ENCODE measurements around the gene ZNF530.

ZNF530 gene

DNA sequence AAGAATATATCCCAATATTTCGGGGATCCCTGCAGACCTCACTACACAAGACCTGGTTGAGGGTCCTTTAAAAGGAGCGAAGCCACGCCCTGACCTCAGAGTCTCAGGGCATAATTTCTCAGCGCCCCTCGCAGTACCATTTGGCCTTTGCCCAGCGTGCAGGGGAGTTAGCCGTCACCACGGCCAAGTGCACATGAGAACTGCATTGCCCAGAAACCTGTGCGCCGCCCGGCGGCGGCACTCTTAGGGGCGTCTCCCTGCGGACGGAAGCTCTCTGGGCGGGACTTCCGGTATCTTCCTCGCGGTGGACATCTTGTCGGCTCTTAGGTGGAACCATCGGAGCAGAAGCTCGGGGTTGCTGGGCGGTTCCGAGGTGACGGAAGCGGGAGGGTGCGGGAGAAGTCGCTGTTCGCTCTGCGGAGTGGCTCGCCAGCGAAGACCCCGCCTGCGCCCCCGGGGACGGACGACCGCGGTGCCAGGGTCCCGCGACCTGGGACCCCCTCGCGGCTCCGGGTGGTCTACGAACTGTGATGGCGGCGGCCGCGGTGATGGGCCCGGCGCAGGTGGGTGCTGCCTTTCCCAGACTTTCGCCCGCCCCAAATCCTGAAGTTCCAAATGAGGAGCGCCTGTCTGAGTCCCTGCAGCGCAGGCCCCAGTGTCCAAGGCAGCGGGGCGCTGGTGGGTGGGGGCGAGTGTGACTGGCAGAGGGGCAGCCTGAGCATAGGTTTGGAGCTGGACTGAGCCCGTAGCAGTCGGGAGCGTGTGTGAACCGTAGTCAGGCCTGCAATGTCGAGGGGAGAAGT lies 14.5 kb downstream of the ZNF530 start, which contains the start of gene ZNF134:
Gene ZNF134 (plus strand): TSS at position 302 of the 803 bp plus-strand sequence. CDS start 5,227 bp downstream, outside the sequence.
- DNase-seq (ENCODE audit: low read depth) = peak; percentile 80

DNA sequence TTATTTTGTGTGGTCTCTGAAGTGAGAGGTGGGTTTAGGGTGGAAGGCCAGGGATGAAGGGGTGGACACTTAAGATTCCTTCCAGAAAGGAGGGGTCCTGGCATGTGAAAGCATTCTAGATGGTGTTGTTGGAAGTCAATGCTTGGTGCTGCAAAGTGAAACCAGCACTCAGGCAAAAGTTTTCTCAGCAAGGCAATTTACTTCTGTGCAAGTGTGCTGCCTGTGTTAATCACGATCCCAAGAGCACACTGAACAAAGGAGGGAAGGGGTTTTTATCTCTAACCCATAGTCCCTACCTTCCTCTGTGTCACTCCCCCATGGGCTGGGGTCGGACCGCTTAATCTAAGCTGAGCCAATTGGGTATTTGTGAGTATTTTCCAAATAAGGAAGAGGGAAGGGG lies 15.7 kb downstream of the ZNF530 start:
- no peak for DNase-seq (ENCODE audit: low read depth)

DNA sequence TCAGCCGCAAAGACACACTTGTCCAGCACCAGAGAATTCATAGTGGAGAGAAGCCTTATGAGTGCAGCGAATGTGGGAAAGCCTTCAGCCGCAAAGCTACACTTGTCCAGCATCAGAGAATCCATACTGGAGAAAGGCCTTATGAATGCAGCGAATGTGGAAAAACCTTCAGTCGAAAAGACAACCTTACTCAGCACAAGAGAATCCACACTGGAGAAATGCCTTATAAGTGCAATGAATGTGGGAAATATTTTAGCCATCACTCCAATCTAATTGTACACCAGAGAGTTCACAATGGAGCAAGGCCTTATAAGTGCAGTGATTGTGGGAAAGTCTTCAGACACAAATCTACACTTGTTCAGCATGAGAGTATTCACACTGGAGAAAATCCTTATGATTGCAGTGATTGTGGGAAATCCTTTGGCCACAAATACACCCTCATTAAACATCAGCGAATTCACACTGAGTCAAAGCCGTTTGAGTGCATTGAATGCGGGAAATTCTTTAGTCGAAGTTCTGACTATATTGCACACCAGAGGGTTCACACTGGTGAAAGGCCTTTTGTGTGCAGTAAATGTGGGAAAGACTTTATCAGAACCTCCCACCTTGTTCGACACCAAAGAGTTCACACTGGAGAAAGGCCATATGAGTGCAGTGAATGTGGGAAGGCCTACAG lies 21.1 kb downstream of the ZNF530 start:
- no peak for DNase-seq (ENCODE audit: low read depth)

DNA sequence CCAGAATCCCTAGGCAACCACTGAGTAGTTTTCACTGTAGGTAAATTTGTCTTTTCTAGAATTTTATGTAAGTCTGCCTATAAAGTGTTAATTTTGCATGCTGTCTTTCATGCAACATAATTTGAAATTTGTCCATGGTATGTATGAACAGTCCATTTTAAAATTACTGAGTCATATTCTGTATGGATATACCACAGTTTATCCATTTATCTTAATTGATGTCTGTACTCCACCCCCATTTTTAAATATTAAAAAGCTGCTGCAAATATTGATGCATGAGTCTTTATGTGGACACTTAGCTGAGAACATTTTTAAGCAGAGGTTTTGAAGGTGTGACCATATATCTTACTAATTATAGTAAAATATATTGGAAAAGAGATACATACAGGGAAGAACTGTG lies 23.4 kb downstream of the ZNF530 start:
- no peak for DNase-seq (ENCODE audit: low read depth)

DNA sequence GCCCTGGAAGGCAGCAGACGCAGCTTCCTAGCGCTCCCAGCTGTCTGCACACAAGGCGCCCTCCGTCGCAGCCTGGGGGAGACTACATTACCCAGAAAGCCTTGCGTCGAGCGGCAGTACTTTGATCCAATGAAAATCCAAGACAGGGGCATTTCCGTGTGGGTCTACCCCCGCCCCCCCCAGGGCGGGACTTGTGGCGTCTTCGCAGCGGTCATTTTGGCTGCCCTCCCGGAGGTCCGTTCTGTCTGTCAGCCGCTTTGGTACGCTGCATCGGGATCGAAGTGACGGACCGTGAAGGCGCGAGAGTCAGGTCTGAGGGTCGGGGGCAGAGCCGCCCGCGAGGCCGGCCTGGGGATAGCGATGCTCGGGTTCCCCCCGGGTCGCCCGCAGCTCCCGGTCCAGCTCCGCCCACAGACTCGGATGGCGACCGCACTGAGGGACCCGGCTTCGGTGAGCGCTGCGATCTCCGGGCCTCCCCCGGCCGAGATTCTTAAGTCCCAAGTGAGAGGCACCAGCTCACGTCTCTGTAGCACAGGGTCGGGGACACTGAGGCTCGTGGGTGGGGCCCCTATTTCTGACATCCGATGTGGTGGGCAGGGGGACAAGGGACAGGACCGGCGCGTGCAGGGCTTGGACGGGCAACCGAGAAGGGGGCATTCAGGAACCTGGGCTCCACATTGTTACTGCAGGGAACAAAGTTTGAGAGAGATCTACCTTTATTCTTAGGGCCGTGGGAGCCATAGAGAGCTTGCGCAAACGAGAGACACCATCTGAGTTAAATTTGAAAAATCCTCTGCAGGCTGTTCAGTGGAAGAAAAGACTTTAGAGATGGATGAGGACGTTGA lies 33.5 kb downstream of the ZNF530 start, which contains the start of gene ZNF211:
Gene ZNF211 (plus strand): TSS at position 182 of the 845 bp plus-strand sequence. CDS start 179 bp downstream, at position 361.
- DNase-seq (ENCODE audit: low read depth) = peak; percentile 79

DNA sequence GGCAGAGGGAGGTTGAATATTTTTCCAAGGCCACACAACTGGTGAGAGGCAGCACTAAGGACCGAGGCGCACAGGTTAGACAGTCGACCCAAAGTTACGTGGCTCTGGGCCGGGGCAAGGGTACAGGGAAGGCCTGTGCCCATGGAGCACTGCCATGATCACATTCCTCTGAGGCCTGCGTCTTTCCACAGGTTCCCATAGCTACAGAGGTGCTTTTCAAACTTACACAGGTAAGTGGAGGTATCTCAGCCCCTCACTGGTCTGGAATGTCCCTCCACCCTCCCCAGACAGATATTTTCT lies 34.1 kb downstream of the ZNF530 start:
- DNase-seq (ENCODE audit: low read depth) = no peak

DNA sequence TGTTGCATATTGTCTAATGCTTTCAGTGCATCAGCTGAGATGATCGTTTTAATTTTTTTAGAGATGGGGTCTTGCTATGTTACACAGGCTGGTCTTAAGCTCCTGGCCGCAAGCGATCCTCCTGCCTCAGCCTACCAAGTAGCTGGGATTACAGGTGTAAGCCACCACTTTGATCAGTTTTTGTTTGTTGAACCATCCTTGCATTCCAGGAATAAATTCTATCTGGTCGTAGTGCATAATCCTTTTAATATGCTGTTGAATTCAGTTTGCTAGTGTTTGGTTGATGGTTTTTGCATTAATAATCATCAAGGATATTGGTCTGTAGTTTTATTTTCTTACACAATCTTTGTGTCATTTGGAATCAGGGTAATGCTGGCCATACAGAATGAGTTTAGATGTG lies 37.7 kb downstream of the ZNF530 start:
- DNase-seq (ENCODE audit: low read depth) = no peak

DNA sequence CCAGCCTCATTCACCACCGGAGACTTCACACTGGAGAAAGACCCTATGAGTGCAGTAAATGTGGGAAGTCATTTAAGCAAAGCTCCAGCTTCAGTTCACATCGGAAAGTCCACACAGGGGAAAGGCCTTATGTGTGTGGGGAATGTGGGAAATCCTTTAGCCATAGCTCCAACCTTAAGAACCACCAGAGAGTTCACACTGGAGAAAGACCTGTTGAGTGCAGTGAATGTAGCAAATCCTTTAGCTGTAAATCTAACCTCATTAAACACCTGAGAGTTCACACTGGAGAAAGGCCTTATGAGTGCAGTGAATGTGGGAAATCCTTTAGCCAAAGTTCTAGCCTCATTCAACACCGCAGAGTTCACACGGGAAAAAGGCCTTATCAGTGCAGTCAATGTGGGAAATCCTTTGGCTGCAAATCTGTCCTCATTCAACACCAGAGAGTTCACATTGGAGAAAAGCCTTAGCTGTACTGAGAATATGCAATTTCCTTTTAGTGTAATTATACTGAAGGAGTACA lies 42.1 kb downstream of the ZNF530 start:
- DNase-seq (ENCODE audit: low read depth) = no peak

DNA sequence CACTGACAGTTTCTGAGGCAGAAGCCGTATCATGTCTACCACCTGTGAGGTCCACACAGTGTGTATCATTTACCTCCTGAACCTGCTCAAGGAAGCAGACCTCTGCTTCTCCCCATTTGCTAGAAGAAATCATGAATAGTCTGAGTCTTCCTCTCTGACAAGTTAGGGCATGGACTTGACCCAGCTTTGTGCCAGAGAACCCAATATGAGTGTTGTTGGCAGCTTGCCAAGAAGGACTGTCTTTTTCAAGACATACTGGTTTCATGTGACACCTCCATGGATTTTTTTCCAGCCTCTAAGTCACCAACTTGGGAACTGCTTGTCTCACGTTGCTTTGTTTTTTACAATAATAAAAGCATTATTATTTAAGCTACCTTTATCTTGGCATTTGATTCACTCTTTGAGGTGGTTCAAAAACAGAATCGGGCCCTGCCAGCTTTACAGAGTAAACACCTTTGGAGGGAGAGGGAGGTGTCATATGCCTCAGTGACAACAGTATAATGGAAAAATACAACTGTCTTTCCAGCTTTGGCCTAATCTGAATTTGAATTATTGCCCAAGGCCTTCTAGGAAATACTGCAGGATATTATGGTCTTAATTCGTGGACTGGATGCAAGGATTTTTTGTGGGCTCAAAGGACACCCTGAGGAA lies 42.8 kb downstream of the ZNF530 start:
- no peak for DNase-seq (ENCODE audit: low read depth)

DNA sequence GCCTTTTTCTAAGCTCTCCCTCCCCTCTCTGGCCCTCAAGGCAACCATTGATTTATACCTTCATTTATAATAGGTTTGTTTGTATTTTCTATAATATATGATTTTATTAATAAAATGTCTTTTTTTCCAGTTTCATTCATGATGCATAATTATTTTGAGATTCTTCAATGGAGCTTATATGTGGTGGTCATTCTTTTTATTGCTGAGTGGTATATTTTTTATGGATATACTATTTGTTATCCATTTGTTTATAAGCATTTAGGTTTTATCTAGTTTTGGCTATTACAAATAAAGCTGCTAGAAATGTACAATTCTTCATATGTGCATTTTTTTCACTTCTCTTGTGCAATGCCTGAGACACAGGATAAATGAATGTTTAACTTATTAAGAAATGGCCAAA lies 44.0 kb downstream of the ZNF530 start:
- DNase-seq (ENCODE audit: low read depth) = no peak

DNA sequence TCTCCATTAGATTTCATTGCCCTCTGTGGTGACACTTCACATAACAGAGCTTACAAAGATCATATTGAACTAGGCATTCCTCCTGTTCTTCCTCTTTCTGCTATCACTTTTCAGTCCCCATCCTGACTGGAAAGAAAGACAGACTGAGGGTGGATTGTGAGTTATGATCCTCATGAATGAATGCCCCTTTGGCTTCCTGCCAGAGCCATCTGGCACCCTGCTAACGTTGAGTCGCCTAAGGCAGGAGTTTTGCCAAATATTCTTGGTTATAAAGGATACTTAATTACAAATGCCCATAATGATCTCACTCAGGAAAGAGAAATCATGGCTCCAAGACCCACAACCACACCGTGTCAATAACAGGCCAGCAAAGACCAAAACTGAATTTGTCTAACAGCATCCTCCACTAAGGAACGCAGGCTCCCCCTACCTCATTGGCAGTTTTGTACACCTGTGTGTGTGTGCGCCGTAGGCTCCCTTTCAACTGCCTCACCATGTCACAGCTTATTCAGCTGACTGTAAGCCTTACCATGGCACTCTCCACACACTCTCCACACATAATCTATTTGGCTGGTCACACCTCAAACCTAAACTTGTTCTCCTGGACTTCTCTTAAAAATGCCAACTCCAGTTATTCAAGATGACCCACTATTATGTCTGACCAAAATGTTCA lies 48.8 kb downstream of the ZNF530 start:
- no peak for DNase-seq (ENCODE audit: low read depth)

DNA sequence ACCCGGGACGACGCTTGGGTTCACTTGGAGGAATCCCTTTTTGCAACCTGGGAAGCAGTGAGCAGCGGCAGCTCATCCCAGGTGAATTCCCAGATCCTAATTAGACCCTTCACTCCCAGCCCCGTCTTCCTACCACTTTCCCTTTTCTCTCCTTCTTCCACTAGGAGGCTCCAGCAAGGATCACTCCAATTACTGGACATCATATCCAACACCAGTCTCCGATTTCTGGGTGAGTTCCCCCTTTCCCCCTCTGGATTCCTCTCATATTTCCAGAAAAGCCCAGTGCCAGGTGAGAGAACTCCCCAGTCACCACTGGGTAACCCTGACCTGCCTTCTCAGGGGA lies 51.9 kb downstream of the ZNF530 start:
- no peak for DNase-seq (ENCODE audit: low read depth)

DNA sequence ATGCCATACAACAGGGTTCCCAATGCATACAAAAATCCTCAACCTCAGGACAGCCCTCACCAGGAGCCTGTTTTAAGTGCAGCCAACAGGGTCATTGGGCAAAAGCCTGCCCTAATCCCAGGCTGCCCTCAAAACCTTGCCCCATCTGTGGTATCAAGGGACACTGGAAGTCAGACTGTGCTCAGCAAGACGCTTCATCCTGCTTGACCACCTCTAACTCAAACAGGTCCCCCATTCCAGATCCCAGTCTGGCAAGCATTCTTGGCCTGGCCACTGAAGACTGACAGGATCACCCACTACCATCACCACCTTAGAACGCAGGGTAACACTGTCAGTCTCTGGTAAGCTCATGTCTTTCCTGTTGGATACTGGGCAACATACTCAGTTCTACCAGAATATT lies 54.0 kb downstream of the ZNF530 start:
- no peak for DNase-seq (ENCODE audit: low read depth)

DNA sequence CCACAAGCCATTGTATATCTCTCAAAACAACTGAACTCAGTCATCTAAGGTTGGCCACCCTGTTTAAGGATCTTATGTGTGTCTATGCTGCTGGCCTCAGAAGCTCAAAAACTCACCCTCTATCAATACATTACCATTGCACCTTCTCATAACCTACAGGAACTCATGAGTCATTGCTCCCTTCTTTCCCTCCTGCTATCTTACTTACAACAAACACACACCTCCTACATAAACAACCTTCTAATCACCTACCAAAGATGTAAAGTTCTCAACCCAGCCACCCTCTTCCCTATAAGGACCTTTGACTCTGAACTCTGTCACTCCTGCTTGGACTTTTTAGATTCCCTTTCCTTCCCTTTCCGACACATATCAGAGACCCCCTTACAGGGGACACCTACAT lies 55.8 kb downstream of the ZNF530 start:
- DNase-seq (ENCODE audit: low read depth) = no peak

DNA sequence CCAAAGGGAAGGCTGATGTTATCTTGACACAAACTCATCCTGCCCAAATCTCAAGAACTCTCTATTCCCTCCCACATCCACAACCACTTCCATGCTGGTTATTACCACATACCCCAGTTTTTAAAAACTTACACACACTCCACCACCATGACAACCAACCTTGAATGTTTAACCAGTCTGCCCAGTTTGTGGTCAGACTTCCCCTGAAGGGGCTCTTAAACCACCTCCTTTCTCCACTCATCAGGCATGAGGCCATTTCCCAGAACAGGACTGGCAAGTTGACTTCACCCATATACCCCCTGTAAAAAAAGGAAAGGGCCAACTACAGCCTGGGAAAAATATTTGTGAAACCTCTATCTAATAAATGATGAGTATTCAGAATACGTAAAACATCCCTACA lies 56.7 kb downstream of the ZNF530 start:
- DNase-seq (ENCODE audit: low read depth) = no peak

Data from T follicular helper cell (primary cell).